Ramos (cell line): ENCODE results near the gene KDM4C.

Experiments used
- in situ Hi-C: fragments of 300-500 bp; cut with MboI; formaldehyde crosslinking; loops from one replicate; pipeline ENCODE4 v1.14.3; 2022; ENCODE audit warnings: low sequenced_read_pairs; ENCODE audit not compliant: unreplicated experiment

The KDM4C gene

DNA sequence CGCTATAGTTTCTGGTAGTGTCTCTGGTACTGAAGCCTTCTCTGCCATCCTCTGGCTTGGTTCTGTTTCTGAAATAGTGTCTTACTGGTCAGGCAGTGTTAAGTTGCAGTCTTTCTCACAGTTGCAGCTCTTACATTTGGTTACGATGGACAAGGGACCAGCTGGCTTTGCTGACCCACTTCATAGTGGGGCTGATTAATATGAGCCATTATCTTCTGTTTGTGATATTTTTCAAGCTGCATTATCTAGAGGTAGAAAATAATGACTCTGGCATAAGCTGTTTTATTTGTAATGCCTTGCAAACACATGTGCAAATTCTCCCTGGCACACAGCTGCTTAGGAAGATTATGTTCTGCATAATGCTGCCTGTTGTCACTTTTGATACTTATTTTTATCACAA is 199.1 kb downstream of the KDM4C start:
- in situ Hi-C loops, result no loop called here

- in situ Hi-C loops, result no loop called here
Measured at GRCh38 chr9:6959270-6960000, 201.7 kb downstream of the KDM4C start.

DNA sequence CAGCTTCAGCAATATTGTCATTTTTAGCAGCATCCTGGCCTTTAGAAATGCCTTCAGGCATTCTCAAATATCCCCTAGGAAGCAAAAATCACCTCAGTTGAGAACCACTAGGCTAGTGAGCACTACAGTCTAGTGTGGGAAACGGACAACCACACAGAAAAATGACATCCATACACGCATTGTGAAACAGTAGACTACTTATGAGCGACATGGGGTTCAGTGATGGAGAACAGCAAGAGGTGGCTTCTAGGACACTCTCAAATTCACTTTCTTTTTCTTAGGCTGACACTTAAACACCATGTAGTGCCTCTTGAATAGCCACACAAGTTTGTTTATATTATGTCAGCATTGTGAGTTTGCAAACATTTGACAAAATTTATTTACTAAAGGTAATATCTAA is 203.0 kb downstream of the KDM4C start:
- in situ Hi-C loops, result no loop called here

DNA sequence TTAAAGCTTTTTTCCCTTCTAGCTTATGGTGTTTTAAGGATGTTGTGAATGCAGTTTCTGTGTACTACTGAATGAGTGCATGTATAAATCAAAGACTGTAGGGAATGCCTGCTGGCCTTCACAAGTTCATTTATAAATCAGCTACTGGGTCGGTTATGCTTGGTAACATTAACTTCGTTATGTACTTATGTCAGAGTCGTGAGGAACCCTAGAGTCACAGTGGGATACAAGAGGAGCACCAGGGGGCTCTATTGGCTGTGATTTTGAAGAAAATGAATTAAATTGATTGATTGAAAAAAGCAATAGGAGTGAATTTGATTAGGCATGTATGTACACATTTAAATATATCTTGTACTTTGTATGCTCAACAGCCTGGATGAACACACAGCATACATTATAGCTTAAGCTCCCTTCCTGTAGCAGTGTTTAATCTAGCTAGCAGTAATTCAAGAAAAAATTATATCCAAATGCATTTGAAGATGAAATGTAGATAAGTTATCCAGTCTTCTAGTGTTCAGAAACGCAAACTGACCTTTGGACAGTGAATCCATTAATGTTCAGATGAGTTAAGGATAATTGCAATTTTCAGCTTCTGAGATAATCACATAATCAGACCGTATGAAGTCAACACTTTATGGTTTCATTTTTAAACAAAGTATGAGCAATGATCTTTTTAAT is 204.2 kb downstream of the KDM4C start:
- in situ Hi-C loops, result no loop called here

DNA sequence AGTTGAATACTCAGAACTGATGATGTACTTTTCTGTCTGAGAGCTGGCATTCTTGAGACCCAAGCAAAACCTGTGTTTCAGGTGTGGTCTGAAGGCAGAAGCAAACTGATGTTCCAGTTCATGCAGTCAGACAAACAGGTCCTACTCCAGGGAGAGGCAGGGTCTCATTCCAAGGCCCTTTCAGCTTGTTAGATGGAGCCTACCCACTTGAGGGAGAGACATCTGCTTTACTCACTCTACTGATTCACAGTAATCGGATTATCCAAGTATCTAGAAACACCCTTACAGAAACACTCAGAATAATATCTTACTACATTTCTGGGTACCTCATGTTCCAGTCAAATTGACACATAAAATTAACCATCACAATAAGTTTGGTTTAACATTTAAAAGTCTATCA is 207.8 kb downstream of the KDM4C start:
- in situ Hi-C loops, result no loop called here

- in situ Hi-C loops, result no loop called here
Measured at GRCh38 chr9:6968271-6968670, 210.5 kb downstream of the KDM4C start.

DNA sequence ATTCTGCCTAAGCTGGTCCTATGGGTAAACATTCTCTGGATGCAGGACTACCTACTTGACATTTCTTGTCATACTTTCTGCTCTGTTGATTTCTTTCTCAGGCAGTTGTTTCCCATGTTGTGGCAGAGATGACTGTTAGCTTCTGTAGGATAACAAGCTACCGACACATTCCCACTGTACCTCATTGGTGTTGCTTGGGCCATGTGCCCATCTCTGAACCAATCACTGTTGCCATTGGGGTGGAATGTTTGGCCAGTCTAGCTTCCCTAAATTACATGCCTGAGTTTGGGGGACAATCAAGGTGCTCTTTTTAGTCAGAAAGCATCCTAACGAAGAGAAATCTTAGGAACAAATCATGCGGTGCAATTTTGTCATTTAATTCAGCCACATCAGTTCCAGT is 212.0 kb downstream of the KDM4C start:
- in situ Hi-C loops, result no loop called here

- in situ Hi-C loops, result no loop called here
Measured at GRCh38 chr9:6973089-6973488, 215.3 kb downstream of the KDM4C start.

DNA sequence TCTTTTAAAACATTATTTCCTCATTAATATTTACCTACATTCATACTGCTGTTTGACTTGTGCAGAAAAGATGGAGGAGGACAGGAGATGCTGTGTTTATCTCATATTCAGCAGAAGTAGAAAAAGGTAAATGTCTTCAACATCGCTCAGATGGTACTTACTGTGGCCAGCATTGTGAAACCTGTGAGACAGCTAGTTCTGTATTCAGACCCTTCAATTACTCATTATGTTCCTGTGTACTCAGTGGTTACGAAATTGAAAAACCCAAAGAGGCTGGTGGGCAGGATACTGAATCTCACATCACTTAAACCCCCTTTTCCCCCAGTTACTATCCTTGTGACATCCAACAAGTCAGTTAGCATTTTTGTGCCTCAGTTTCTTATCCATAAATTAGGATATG is 216.0 kb downstream of the KDM4C start:
- in situ Hi-C loops, result no loop called here

DNA sequence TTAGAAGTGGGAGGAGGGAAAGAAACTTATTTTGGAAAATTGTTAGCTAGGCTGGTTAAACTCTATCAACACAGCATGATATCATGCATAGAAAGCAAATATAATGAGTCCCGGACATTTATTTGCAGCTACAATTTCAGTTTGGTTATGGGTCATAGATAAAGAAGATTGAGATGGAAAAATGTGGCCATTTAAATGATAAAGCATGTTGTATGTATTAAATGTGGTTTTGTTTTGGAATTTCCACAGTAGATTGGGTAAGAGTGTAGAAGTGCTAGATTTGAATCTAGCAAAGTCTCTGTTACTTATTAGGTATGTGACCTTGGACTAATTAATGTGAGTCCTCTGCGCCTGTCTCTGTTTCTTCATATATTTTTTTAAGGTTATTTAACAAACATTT is 217.4 kb downstream of the KDM4C start:
- in situ Hi-C loops, result no loop called here

- in situ Hi-C loops, result no loop called here
Measured at GRCh38 chr9:6977761-6978160, 220.0 kb downstream of the KDM4C start.

GRCh38 chr9:6978591-6978990 is 220.8 kb downstream of the KDM4C start:
- in situ Hi-C loops, result no loop called here

DNA sequence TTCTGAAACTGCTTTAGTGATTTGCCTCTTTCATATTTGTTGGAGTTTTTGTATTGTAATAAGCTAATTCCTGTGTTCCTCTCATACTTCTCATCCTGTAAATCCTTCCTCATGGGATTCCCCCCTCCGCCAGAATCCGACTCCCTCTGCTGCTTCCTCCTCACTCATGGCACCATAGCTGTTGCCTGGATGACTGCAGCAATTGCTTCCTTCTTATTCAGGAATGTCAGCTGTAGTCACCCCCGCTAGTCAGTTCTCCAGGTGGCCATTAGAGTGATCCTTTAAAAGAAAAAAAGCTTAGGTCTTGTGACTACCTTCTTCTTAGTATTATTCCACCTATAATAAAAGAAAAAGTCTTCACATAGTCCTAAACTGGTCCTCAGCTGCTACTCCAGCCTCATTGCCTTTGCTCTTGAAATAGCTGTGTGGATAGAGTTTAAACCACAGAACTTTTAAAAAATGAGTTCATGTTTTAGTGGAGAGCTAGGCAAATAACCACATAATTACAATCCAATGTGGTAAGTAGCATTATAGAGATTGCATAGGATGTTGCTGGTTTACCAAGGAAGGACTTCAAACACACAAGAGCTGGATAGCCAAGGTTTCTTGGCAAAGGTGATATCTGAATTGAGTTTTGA is 227.3 kb downstream of the KDM4C start:
- in situ Hi-C loops, result no loop called here

DNA sequence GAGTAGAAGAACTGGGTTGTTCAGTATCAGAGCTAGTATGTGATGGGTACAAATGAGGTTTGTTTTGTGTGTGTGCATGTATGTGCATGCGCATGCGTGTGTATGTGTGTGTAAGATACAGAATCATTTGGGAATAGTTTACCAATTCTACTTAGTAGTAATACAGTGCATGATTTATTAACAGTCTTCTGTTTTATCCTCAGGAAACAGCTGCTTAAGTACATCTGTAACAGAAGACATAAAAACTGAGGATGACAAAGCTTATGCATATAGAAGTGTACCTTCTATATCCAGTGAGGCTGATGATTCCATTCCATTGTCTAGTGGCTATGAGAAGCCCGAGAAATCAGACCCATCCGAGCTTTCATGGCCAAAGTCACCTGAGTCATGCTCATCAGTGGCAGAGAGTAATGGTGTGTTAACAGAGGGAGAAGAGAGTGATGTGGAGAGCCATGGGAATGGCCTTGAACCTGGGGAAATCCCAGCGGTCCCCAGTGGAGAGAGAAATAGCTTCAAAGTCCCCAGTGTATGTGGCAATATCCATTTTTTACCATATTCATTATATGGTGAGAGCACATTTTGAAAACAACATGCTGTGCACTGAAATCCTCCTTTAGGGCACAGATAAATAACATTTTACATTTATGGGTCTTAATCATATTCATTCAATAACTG is 228.5 kb downstream of the KDM4C start:
- in situ Hi-C loops, result no loop called here

DNA sequence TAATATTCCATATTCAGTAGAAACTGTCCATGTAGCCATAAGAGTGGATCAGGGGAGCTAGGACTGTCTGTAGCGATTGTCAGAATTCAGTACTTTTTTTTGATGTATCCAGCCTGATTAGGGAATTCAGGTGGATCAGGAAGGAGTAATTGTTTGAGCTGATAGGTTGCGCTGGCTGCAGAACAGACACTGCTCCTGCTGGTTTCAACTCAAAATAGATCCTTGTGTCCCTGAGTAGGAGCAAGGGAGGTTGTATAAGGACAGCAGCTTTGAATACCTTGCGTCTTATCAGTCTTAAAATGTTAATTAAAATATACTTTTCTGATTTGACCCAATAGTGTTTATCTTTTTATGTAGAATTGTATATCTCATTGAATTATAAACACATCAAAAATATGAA is 229.6 kb downstream of the KDM4C start:
- in situ Hi-C loops, result no loop called here

DNA sequence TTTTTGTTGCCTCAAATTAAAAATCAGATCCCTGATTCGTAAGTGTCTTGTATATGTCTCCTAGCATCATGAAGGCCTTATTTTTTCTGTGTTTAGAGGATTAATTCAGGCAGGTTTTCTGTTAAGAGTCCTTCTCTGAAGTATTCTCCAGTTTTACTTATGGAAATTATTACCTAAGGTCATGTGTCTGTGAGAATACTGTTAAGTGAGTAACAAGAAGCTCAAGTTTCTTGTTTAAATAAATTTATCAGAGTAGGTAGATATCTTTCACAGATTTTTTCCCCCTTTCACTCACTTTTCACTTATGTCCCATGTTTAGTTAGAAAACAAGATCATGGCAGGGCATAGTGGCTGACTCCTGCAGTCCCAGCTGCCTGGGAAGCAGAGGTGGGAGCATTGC is 233.6 kb downstream of the KDM4C start:
- in situ Hi-C loops, result no loop called here

- in situ Hi-C loops, result no loop called here
Measured at GRCh38 chr9:6996061-6996854, 238.5 kb downstream of the KDM4C start.

GRCh38 chr9:6997330-6997729 is 239.6 kb downstream of the KDM4C start:
- in situ Hi-C loops, result no loop called here

- in situ Hi-C loops, result no loop called here
Measured at GRCh38 chr9:6999794-7000193, 242.0 kb downstream of the KDM4C start.

- in situ Hi-C loops, result no loop called here
Measured at GRCh38 chr9:7001571-7001970, 243.8 kb downstream of the KDM4C start.
